ENCODE results near the gene HMX2. TPM values are rescaled to one million over a fixed set of nuclear protein-coding genes. Genes with fewer than 3 reads are reported as not detected.
A peak's percentile ranks its signal among the peaks of the same experiment; 100 is the strongest.

Gene HMX2
- total and polyA plus RNA-seq, 2 of the 13 experiments (the other 11 are each of a cell fraction or from before 2014, with no cell fraction given): not detected

- peak; percentile 58; the same call in 1 of the 2 replicates for TF ChIP-seq ZNF276 (CRISPR knock-in tag; IDR thresholded peaks at IDR 0.05; ENCODE audit: low read depth)
- peak; percentile 80 for TF ChIP-seq ARHGAP35 (CRISPR knock-in tag; IDR thresholded peaks at IDR 0.05; ENCODE audit: borderline replicate concordance)
- no peak; the same call in 1 of the 2 replicates for TF ChIP-seq SMAD3 (CRISPR knock-in tag; IDR thresholded peaks at IDR 0.05)
- TF ChIP-seq GATAD2A (CRISPR knock-in tag; IDR thresholded peaks at IDR 0.05): peak; percentile 17; the same call in 1 of the 2 replicates
- no peak for TF ChIP-seq PAWR (CRISPR knock-in tag; IDR thresholded peaks at IDR 0.05; ENCODE audit: borderline replicate concordance)
- TF ChIP-seq ERF (CRISPR knock-in tag; IDR thresholded peaks at IDR 0.05): peak; percentile 56
- 0 out of 2 replicates have a peak, but pooled peaks have one; percentile 24 for TF ChIP-seq IRX3 (CRISPR knock-in tag; IDR thresholded peaks at IDR 0.05; ENCODE audit: borderline replicate concordance, low read depth)
- TF ChIP-seq ZNF564 (CRISPR knock-in tag; IDR thresholded peaks at IDR 0.05): peak; percentile 69
- peak; percentile 49; the same call in 1 of the 2 replicates for TF ChIP-seq TOE1 (CRISPR knock-in tag; IDR thresholded peaks at IDR 0.05)
- TF ChIP-seq HOMEZ (CRISPR knock-in tag; IDR thresholded peaks at IDR 0.05; ENCODE audit: low read depth): 0 out of 2 replicates have a peak, but pooled peaks have one; percentile 11
- TF ChIP-seq SAFB2 (CRISPR knock-in tag; IDR thresholded peaks at IDR 0.05; ENCODE audit: borderline replicate concordance, low read depth): peak; percentile 61; the same call in 1 of the 2 replicates
- TF ChIP-seq SP2 (CRISPR knock-in tag; IDR thresholded peaks at IDR 0.05): peak; percentile 98
- no peak for TF ChIP-seq ZNF800 (CRISPR knock-in tag; IDR thresholded peaks at IDR 0.05)
- TF ChIP-seq ZNF816 (CRISPR knock-in tag; IDR thresholded peaks at IDR 0.05; ENCODE audit: borderline replicate concordance): 0 out of 2 replicates have a peak, but pooled peaks have one; percentile 63
- TF ChIP-seq KDM2A (CRISPR knock-in tag; IDR thresholded peaks at IDR 0.05; ENCODE audit: borderline replicate concordance, low read depth): peak; percentile 63; the same call in 1 of the 2 replicates
- no peak for TF ChIP-seq ZFP36L1 (CRISPR knock-in tag; IDR thresholded peaks at IDR 0.05)
- no peak for TF ChIP-seq BCL3 (CRISPR knock-in tag; IDR thresholded peaks at IDR 0.05)
- no peak; the same call in 1 of the 2 replicates for TF ChIP-seq ZNF605 (CRISPR knock-in tag; IDR thresholded peaks at IDR 0.05)
- no peak for TF ChIP-seq ZSCAN29 (CRISPR knock-in tag; conservative IDR thresholded peaks at IDR 0.05)
- no peak for TF ChIP-seq ZMAT5 (CRISPR knock-in tag; IDR thresholded peaks at IDR 0.05; ENCODE audit: borderline replicate concordance, low read depth)
- no peak for TF ChIP-seq ZNF207 (IDR thresholded peaks at IDR 0.05; ENCODE audit: borderline replicate concordance)
- TF ChIP-seq REXO4 (CRISPR knock-in tag; IDR thresholded peaks at IDR 0.05; ENCODE audit: borderline replicate concordance): no peak
- peak; percentile 40; the same call in 1 of the 2 replicates for TF ChIP-seq MIER3 (CRISPR knock-in tag; IDR thresholded peaks at IDR 0.05; ENCODE audit: borderline replicate concordance)
These were observed 6.3 kb downstream of the HMX2 start, which contains the start of gene BUB3 (continued) for GRCh38 chr10:123154092-123154710.

All from HepG2 (cell line).